ENCODE results near the gene IPO5. TPM values are rescaled to one million over a fixed set of nuclear protein-coding genes. Genes with fewer than 3 reads are reported as not detected.

Gene IPO5
- 116 and 122 TPM in 2 replicates for total RNA-seq

DNA sequence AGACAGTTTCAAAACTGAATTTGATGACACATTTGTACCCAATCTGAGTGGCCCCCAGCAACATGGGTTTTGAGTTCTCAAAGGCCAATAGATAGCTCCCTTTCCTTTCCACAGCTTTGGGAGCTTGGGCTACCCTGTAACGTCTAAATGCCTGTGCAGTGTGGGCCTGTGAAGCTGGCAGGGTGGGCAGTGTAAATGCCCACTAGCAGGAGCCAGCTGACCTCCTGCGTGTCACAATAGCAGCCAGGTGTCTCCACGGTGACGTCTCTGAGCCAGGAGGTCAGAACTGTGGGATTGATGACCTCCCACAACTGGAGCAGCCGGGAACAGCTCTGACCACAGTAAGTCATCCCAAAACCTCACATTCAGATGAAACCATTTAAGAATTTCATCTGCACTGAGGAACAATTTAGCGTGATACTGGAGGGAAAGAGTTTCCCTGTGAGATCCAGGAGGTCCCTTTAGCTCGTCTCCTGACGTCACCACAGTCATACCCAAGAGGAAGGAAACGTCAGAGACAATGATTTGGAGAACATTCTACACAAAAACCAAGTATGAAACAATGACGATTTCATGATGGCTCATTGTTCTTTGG is at the start of gene IPO5:
Gene IPO5, plus strand, starts transcription at position 300 of the 595 bp plus-strand sequence. CDS start 23,022 bp downstream, outside the sequence.

Other genes starting within 250 kb of the IPO5 start
- 11.2 and 19.3 TPM in 2 replicates for gene FARP1, start 189.4 kb downstream of the IPO5 start, total RNA-seq
- gene RNF113B, start 223.6 kb downstream of the IPO5 start, total RNA-seq = not detected in 2 replicates

All from hair follicular keratinocyte (primary cell).